Measurements from ENCODE around the gene CEBPE.

CEBPE gene

DNA sequence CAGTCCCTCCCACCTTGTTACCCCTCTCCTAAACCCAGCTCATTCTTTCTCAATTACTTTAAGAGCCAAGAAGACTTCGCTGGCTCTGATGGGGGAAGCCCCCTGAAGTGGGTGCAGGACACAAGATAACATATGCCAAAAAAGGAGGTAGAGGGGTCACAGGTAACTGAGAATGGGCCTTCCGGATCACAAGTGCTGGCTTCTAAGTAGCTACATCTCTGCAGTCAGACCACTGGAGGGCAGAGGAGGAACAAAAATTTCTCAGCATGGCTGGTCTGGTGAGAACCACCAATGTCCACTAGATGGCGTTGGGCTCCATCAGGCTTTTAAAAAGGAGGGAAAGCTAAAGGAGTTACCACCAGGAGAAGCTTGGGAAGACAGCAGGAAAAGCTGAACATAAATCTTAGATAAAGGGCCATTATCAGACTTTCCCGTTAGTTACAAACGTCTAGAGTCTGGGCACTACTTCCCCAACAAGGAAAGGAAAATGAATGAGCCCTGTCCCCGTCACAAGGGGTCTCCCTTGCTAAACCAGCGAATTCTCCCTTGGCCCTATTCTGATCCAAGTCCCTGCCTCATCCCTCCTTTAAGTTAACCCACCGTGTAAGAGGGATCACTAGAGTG, 50.2 kb downstream of the CEBPE start:
- Mint-ChIP-seq H3K27me3 (no peaks in the 10 kb centered on the region), H3K9me3 (no peaks in the 10 kb centered on the region), H3K4me1 (peaks cover 40% of the 10 kb centered on the region), H3K36me3 (peaks cover 50% of the 10 kb centered on the region), H3K27ac (peak overlapping the region; percentile 50), H3K4me3 (peak overlapping the region; percentile 22)
- peak; percentile 91 for ATAC-seq

DNA sequence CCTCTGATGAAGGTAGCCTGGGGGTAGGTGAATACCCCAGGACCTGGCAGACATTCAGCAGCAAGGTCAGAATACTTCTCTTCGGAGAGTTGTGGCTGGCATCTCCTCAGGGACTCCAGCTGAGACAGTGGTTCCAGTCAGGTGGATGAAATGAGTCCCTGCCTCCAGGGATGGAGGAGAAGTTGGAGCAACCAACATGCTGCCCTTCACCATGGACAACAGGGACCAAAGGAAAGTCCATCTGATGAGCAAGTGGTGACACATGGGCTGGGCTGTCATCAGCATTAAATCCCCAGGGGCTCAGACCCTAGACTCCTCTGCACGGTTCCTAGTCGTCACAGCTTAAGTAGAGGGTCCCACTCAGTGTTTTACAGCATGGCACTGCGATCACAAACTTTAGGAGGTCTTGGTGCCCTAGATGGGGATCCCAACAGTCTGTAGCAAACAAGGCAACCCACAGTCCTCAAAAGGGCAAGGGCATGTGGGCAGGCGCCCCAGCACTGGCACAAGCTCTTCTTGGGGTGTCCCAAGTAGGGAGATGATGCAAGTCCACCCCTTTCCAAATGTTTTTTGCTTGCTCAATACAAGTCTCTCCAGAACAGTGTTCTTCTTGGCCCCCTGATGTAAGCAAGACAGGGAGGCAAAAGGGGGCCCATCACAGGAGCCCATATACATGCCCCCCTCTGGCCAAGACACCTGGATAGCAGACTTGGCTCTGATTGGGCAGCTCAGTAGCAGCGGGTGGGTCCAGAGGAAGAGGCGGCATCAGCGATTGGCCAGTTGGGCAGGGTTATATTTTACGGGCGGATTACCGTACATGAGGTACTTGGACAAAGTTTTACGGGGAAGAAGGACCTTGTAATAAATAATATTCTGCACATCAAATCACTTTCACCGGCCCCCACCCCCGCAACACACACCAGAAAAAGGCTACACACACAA, 50.9 kb downstream of the CEBPE start:
- peaks cover 58% of the 10 kb centered on the region for H3K36me3 Mint-ChIP-seq

More for the DNA sequence above, 50.9 kb downstream of the CEBPE start:
- Mint-ChIP-seq H3K9me3 (no peaks in the 10 kb centered on the region), H3K4me3 (no peak overlapping the region), H3K4me1 (peaks cover 40% of the 10 kb centered on the region), H3K27me3 (no peaks in the 10 kb centered on the region), H3K27ac (peak overlapping the region; percentile 50)
- no peak for ATAC-seq
